ENCODE data around the gene TRAM2. TPM values are rescaled to one million over a fixed set of nuclear protein-coding genes. Genes with fewer than 3 reads are reported as not detected.
A peak's percentile ranks its signal among the peaks of the same experiment; 100 is the strongest.

Gene TRAM2
- total and polyA plus RNA-seq, 9 of the 15 experiments (the other 6 are each of a cell fraction or from before 2014, with no cell fraction given) = 2.6 to 13.3 (median 8.9) TPM

DNA sequence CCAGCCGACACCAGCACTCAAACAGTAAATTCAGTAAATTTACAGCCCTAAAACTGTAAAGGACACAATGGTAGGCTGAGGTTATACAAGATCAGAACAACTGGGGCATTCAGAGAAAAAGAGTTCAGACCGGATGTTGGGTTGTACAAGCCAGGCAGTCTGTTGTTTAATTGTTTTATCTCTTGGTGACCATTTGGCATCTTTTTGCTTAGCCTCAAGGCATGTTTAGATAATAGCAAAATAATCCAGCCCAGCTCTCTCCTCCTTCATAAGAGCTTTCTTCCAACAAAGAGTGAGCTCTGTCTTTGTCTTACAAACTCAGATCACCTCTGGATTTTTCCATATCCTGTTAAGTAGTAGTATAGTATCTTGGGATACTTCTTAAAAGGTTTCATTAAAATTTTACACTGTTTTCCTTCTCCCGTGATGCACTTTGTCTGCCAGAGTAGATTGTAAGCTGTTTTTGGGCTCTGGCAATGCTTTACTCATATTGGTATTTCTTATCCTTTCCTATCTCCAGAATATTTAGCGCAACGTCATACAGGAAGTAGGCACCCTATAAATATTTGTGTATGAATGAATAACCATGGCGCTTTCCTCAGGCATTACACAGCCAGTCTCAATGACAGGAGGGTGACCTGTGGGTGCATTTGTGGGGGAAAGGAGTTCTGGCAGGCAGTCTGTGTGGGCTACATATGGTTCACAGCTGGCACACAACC lies 35.6 kb upstream of the TRAM2 start (continued):
- TF ChIP-seq, protein P1, sequence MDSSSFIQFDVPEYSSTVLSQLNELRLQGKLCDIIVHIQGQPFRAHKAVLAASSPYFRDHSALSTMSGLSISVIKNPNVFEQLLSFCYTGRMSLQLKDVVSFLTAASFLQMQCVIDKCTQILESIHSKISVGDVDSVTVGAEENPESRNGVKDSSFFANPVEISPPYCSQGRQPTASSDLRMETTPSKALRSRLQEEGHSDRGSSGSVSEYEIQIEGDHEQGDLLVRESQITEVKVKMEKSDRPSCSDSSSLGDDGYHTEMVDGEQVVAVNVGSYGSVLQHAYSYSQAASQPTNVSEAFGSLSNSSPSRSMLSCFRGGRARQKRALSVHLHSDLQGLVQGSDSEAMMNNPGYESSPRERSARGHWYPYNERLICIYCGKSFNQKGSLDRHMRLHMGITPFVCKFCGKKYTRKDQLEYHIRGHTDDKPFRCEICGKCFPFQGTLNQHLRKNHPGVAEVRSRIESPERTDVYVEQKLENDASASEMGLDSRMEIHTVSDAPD (CRISPR knock-in tag; IDR thresholded peaks at IDR 0.05) = no peak
- TF ChIP-seq RUNX1 (IDR thresholded peaks at IDR 0.05; ENCODE audit: low read depth) (no peak), EP300 (IDR thresholded peaks at IDR 0.05; ENCODE audit: low read length) (peak; percentile 49; the same call in 1 of the 2 replicates), MTF1 (CRISPR knock-in tag; IDR thresholded peaks at IDR 0.05; ENCODE audit: borderline replicate concordance) (no peak), ESRRB (CRISPR knock-in tag; IDR thresholded peaks at IDR 0.05; ENCODE audit: borderline replicate concordance) (no peak), POLR2H (tag; IDR thresholded peaks at IDR 0.05; ENCODE audit: low read depth) (no peak), KAT7 (CRISPR knock-in tag; IDR thresholded peaks at IDR 0.05; ENCODE audit: borderline replicate concordance) (no peak), NBN (IDR thresholded peaks at IDR 0.05; ENCODE audit: low read depth) (no peak), CBFA2T3 (IDR thresholded peaks at IDR 0.05) (peak; percentile 75), CEBPB (tag; IDR thresholded peaks at IDR 0.05) (no peak), BRCA1 (IDR thresholded peaks at IDR 0.05) (no peak), BRCA1 (CRISPR knock-in tag; IDR thresholded peaks at IDR 0.05) (no peak), ZEB2 (IDR thresholded peaks at IDR 0.05) (no peak), PTBP1 (IDR thresholded peaks at IDR 0.05; ENCODE audit: low read depth, low read length) (no peak), CCAR2 (IDR thresholded peaks at IDR 0.05; ENCODE audit: low read depth, low read length) (no peak), SMC3 (conservative IDR thresholded peaks at IDR 0.05; ENCODE audit: insufficient read depth, low read depth, low read length) (no peak), ERF (CRISPR knock-in tag; IDR thresholded peaks at IDR 0.05) (no peak), FOXJ2 (tag; IDR thresholded peaks at IDR 0.05) (no peak), SNRNP70 (optimal IDR thresholded peaks at IDR 0.05; ENCODE audit: low read depth, low read length) (no peak), MXI1 (IDR thresholded peaks at IDR 0.05; ENCODE audit: low read depth, low read length) (no peak), TBP (optimal IDR thresholded peaks at IDR 0.05; ENCODE audit: low read depth, low read length) (no peak), DDX20 (tag; IDR thresholded peaks at IDR 0.05; ENCODE audit: low read depth) (no peak)
- TF ChIP-seq, protein P2, sequence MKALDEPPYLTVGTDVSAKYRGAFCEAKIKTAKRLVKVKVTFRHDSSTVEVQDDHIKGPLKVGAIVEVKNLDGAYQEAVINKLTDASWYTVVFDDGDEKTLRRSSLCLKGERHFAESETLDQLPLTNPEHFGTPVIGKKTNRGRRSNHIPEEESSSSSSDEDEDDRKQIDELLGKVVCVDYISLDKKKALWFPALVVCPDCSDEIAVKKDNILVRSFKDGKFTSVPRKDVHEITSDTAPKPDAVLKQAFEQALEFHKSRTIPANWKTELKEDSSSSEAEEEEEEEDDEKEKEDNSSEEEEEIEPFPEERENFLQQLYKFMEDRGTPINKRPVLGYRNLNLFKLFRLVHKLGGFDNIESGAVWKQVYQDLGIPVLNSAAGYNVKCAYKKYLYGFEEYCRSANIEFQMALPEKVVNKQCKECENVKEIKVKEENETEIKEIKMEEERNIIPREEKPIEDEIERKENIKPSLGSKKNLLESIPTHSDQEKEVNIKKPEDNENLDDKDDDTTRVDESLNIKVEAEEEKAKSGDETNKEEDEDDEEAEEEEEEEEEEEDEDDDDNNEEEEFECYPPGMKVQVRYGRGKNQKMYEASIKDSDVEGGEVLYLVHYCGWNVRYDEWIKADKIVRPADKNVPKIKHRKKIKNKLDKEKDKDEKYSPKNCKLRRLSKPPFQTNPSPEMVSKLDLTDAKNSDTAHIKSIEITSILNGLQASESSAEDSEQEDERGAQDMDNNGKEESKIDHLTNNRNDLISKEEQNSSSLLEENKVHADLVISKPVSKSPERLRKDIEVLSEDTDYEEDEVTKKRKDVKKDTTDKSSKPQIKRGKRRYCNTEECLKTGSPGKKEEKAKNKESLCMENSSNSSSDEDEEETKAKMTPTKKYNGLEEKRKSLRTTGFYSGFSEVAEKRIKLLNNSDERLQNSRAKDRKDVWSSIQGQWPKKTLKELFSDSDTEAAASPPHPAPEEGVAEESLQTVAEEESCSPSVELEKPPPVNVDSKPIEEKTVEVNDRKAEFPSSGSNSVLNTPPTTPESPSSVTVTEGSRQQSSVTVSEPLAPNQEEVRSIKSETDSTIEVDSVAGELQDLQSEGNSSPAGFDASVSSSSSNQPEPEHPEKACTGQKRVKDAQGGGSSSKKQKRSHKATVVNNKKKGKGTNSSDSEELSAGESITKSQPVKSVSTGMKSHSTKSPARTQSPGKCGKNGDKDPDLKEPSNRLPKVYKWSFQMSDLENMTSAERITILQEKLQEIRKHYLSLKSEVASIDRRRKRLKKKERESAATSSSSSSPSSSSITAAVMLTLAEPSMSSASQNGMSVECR (CRISPR knock-in tag; IDR thresholded peaks at IDR 0.05) = no peak
- TF ChIP-seq, protein P3, sequence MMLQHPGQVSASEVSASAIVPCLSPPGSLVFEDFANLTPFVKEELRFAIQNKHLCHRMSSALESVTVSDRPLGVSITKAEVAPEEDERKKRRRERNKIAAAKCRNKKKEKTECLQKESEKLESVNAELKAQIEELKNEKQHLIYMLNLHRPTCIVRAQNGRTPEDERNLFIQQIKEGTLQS (IDR thresholded peaks at IDR 0.05) = no peak
- TF ChIP-seq, protein P3 (CRISPR knock-in tag; conservative IDR thresholded peaks at IDR 0.05) = no peak
